SW 1271 (cell line): Measurements from ENCODE around the gene HLA-F.

ENCODE experiments used
- DNase-seq, 2 experiments: peaks; one replicate each; lab custom pipeline; 2025; lab: John Stamatoyannopoulos, UW

HLA-F gene

DNA sequence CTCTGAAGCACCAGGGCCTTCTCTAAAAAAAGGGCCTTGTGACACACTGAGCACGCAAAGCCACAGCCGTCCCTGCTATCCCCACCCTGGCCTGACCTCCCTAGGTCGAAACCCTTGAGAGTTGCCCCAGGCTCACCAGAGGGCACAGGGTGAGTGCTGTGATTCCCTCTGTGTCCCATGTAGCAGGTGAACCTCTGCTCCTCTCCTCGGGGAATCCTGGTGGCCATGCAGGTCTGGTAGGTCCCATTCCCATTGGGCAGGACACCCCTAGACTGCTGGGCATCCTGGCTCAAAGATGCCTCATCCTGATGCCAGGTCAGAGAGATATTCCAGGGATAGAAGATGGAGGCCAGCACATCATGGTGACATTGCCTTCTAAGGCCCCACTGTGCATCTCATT lies 20.9 kb downstream of the HLA-F start:
- DNase-seq, result no peak

DNA sequence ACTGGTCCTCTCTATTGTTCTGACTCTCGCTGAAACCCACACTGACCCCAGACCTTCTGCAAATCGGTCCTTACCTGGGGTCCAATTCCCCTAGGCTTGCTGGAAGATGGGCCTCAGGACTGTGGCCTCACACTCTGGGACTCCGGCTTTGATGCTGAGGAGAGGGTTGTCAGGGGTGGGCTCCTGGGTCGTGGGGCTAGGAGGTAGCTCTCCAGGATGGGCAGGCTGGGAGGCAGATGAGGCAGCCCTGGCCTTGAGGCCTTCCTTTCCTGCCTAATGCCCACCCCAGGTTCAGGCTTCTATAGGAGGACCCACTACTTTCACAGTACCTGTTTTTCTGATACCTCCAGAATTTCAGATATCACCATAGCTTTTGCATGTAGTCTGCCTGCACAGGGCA lies 21.4 kb downstream of the HLA-F start:
- DNase-seq, result no peak

DNA sequence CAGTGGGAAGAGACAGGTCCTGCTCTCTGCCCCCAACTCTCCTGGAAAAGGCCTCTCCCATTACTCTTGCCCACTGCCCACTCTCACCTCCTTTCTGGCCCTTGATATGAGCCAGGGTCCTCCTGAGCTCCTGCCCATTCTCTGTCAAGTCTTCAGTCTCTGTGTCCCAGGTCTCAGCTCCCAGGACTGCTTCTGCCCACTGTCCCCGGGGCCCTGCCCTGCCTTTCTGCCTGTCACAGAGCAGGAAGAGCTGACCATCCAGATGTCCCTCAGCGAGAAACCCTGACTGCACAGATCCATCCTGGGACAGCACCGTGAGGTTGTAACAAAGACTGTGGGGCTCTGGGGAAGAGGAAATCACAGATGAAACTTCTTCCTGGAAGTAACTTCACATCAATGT lies 22.2 kb downstream of the HLA-F start:
- DNase-seq, result no peak

DNA sequence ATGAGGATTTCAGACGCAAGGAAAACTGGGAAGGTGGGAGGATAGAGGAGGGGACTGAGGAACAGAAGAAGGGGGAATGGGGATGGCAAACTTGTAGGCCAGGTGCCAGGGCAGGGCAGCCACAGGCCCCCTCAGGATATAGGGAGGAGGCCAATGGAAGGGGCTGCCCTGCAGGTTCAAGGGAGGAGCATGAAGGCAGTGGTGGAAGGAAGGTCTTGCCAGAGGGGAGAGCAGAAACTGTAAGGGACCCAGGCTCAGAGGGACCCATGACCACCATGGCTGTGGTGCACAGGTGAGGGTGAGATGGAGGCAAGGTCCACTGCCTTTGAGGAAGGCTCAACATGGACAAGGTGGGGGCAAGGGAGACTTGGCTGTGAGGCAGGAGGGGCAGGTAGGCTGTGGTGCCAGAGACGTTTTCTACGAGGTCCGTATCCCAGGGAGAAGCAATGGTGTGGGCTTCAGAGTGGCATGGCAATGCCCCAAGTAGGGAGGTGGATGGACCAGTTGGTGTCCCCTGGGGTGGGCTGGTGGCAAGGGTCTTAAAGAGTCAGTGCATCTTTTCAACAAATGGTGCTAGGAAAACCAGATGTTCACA lies 22.7 kb downstream of the HLA-F start:
- no peak for DNase-seq

DNA sequence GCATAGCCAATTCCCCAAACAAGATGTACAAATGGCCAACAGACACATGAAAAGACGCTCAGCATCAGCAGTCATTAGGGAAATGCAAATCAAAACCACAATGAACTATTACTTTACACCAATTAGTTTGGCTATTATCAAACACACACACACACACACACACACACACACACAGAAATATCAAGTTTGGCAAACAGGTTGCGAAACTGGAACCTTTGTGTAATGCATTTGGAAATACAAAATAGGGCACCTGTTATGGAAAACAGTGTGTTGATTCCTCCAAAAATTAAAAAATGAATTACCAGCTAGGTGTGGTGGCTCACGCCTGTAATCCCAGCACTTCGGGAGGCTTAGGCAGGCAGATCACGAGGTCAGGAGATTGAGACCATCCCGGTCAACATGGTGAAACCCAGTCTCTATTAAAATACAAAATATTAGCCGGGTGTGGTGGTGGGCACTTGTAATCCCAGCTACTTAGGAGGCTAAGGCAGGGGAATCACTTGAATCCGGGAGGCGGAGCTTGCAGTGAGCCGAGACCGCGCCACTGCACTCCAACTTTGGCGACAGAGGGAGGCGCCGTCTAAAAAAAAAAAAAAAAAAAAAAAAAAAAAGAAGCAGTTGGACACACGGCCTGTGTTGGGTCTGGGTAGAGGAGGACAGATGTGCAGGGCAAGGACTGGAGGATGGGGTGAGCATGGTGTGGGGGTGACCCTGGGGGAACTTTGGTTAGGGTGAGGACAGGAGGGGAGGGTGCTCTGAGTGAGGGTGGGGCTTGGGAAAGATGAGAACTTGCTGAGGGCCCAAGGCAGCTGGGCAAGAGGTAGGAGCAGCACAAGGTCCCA lies 23.8 kb downstream of the HLA-F start:
- no peak for DNase-seq

DNA sequence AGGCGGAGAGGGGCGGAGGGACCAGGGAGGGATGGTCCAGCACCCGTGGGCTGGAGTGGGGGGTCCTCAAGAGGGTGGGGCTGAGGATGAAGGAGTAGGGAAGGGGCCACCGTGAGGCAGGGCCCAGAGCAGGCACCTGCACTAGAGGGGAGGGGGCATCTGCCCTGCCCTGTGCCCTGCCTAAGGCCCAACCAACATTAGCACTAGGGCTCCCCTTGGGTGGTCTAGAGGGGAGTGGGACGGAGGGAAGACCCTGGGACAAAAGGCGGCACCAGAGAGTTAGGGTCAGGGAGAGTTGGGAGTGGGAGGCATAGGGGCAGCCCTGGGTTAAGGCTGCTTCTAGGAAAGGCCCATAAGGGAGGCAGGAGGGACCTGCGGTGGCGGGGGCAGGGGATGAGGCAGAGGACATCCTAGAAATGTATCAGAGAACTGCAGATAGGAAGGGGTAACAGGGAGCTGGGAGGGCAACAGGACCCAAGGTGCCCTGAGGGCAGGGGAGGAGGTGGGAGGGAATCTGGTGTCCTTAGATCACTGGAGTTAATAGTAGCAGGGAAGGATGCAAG lies 24.5 kb downstream of the HLA-F start:
- DNase-seq, result no peak

DNA sequence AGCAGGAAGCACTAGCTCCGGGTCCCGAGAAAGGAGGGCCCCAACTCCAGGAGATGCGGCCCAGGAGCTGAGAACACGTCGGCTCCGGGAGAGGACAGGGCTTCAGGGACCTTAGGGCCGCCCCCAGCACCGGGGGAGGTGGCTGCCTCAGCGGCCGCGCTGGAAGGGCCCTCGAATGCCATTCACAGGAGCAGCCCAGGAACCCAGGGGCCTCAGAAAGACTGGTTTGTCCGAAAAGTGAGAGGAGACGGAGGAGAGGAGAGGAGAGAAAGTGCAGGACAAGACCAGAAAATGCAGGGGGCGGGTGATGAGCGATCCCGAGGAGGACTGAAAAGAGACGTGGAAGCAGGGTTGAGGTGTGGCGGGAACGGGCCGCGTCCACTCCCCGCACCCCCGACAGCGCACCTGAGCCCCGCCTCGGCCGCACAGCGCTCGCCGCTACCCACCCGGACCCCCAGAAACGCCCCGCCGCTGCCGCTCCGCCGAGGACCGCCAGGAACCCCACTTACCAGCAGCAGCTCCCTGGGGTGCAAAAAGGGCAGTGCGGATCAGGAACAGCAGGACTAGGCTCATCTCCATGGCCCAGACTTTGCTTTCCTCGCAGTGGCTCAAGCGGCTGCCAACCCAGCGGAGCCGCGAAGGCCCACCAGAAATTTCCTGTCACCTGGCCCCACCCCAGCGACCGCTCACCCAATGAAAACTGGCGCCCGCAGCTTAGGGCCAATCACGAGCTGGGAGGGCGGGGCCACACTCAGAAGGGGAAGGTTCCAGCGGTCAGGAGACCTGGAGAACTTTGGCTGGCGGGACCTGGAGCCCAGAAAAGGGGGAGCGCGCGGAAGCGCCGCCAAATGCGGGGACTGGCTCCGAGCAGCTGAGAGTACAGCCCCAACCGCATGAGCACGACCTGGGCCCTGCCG lies 25.4 kb downstream of the HLA-F start:
- peak in 1 of 2 experiments; percentile 69 for DNase-seq

DNA sequence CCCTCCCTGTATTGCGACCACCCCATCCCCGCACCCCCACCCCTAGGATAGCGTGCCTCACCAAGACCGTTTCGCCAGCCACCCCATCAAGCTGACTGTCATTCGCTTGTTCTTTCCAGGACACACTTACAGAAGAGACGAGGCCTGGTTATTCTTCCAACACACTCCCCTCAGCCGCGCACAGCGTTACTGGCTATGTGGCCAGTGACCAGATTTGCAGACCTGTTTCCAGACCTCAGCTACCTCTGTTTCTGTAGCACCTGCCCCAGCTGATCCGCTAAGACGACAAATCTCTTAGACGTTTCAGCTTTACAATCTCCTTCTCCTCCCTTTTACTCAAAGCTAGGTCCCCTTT lies 26.1 kb downstream of the HLA-F start:
- DNase-seq, result no peak

DNA sequence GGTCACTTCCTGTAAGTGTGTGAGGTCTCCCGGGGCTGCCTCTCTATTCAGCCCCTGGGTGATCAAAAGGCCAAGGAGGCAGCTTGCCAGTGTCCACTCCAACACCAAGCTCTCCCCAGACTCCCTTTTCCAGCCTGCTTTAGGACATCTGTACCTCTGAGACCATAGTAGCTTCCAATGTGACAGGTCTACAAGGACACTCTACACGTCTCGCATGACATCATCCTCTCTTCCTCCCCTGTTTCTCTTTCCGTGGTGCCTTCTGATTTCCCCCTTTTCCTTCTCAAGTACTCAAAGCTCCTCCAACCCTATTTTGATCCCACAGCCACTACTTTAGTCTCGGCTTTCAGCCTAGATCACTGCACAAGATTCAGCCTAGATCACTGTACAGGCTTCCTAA lies 26.4 kb downstream of the HLA-F start:
- DNase-seq, result no peak

DNA sequence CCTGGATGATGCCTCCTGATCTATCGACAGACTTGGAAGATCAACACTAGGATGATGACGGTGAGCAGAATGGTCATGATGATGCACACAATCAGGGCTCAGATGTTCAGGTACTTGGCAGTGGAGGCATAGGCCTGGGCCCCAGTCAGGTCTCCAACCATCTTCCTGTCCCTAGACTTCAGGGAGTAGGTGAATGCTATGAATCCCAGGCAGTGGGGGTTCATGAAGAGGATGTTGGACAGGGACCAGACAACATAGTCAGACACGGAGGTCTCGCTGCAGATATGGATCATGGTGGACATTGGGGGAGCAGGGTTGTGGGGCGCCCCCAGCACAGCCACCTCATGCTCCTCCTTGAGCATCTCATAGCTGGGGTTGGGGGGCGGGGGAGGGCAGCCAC lies 27.5 kb downstream of the HLA-F start:
- DNase-seq, result no peak

DNA sequence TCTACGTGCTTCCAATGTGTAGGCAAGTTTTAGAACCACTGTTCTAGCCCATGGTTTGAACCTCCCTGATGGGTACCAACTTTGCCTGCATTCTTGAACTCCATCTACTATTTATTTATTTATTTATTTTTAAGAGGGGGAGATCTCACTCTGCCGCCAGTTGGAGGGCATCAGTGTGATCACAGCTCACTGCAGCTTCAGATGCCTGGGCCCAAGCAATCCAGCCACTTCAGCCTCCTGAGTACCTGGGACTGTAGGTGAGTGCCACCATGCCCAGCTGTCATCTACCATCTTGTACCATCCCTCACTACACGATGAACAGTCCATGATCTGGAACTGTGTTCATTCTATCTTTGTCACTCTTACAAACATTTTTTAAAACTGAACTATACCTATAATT lies 28.2 kb downstream of the HLA-F start:
- no peak for DNase-seq

DNA sequence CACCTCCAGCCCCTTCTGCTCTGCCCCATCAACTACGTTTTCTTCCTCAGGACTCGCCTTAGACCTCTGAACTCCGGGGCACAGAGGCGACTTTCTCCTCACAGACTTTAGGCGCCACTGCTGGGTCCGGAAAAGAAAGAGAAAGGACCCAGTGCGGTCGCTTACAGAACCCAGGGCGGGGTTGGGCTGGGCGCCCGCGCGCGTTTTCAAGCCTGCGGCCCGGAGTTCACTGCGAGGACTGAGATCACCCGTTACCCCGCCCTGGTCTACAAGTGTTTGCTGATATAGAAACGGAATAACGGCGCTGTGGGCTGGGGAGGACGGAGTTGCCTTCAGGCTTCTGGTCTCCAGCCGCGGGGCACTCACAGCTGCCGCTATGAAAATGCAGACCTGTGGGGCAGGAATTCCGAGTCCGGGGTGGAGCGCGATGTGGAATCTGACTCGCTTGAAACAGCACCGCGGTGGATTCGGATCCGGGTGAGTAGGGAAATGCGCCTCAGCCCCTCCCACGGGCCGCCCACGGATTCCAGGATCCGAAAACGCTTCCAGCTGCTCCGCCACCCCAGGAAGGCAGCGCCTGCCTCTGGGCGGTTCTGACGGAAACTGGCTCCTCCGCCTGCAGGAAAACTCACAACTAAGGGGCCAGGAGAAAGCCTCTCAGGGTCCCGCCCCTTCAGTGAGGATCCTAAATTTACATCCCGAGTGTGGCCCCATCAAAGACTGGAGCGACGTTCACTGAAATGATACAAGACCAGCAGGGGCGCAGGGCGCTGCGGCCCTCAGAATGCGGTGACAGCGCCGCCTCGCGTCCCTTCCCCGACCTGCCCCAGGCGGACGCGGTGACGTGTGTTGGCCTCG lies 29.4 kb downstream of the HLA-F start:
- peak; percentile 93 to 96 for DNase-seq

DNA sequence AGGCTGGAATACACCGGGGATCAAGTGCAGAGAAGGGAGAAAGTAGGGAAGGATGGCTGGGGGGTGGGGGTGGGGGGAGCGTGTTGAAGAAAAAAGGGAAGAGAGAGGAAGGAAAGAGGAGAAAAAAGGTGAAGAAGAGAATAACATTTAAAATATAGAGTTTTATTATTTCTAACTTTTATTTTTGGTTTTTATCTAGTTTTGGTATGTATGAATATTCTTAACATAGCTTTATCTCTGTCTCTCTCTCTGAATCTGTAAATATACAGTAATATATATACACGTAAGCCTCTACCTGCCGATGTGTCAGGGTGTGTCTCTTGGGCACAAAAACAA lies 30.0 kb downstream of the HLA-F start:
- no peak for DNase-seq

DNA sequence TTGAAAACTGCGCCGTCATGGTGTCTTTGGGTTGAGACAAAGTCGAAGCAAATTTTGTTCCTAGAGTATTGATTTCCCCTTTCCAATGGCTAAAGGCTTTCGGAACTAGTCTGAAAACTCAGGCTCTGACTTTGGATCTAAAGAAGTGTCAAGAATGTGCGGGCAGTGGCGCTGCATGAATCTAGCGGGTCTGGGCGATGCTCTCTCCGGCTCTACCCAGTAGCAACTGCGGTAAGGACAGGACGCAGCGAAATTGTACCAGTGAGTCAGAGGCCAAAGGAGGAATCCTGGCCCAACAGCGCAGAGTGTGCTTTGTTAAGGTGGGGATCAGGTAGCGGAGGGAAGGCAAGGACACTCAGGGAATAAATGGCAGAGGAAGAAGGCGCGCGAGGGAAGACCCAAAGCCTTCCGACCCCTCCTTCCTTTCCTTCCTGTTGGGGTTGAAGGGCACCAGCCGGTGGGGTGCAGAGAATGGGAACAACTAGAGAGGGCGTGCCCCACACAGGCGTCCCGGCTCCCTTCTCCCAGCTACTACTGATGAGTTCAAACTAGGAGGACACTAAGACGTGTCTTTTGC lies 32.1 kb downstream of the HLA-F start:
- DNase-seq, result no peak

DNA sequence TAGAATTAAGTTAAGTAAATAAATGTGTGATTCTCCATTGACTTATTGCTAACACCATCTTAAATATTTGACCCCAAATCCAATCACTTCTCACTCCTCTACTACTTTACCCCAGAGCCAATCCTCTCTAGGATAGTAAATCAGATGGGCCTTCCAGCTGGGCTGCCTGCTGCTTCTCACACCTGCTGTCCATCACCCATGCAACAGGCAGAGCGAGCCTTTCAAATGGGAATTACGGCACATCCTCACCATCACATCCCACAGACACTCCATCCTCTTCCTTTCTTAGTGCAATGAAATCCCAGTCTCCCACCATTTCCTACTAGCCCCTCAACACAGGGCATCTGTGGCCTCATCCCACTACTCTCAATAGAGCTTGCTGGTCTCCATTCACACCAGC lies 34.0 kb downstream of the HLA-F start:
- no peak for DNase-seq

DNA sequence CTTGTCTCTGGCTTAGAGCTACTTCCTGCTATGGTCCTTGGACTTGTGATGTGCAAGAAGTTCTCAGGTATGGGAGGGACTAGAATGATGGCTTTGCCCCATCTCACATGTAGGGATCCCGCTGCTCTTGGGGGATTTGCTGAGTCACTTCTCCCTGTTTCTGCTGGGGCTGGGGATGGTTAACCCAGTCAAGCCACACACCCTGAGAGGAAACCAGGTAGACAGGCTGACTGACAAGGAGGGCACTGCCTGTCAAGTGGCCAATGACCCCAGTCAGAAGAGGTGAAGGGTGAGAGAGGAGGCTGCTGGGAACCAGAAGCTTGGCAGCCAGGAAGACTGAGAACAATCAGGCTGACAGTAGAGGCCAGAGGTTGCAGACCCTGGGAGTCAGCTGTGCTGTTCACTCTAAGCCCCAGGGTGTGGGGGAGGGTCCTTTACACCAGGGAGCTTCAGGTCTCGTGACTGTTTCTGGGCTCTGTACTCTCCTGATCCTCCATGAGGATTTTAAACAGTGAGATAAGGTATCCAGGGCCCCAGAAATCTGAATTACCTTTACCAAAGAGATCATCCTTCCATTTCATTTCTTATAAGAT lies 34.6 kb downstream of the HLA-F start:
- DNase-seq, result no peak

DNA sequence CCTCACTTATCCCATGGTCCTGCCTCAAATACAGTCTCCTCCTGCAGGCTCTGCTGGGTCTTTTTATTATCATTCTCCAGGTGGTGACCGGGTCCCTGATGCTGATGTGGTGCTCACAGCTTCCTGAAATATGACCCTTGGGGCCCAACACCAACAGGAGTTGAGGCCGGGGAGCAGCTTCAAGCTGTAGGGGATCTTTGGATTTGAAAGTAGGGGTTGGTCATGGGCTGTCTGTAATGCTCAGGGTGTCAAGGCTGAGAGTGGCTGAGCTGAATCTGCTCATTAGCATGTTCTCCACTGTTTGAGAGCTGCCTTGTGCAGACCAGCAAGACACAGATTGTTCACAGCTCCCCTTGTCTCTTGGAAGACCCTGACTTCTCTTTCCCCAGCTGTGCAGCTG lies 35.5 kb downstream of the HLA-F start:
- no peak for DNase-seq

DNA sequence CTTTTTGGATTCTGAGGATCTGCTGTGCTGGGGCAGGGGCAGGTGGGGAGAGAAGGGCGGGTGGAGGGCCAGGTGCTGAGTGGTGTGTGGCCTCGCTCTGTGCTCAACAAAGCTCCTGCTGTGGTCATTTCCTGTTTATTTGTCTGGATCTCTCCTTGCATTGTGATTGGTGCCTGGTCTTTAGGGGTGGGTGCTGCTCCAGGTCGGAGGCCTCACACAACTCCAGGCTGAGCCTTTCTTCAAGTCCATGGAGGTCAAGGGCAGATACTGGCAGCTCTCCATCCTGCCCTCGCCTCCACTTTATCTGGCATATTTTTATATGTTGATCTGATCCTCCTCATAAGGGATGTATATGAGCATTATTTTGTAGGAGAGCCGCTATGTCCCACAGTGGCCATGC lies 36.2 kb downstream of the HLA-F start:
- DNase-seq, result no peak

DNA sequence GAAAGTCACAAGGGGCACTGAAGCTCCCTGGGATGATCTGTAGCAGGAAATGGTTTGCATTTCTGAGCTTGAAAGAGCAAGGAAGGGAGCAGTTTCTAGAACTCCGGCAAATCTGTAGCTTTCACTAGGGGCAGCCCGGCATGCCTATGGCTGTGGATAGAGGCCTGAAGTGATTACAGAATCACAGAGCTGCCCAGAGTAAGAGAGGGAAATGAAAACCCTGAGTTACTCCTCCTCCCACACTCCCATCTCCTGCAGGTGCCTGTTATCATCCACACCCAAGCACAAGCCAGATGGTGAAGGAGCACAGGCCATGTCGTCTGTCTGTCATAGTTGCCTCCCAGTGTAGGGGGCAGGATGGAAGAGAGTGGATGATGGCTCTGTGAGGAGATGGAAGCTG lies 37.1 kb downstream of the HLA-F start:
- DNase-seq, result no peak

DNA sequence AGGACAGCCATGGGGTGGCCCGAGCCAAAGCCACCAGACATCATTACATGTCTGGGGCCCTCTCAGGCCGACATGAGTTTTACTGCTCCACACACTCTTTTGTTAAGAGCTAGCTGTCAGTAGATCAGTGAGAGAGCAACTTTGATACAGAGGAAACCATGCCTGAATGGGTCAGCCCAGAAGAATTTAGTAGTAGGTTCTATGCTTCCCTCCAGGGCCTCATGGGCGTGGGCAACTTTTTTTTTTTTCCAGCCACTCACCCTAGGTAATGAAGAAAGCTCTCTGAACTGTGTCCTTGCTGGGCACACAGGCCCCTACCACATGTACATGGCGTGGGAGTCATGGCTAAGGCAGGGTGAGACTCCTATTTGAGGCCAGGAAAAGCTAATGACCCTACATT lies 38.8 kb downstream of the HLA-F start:
- no peak for DNase-seq

DNA sequence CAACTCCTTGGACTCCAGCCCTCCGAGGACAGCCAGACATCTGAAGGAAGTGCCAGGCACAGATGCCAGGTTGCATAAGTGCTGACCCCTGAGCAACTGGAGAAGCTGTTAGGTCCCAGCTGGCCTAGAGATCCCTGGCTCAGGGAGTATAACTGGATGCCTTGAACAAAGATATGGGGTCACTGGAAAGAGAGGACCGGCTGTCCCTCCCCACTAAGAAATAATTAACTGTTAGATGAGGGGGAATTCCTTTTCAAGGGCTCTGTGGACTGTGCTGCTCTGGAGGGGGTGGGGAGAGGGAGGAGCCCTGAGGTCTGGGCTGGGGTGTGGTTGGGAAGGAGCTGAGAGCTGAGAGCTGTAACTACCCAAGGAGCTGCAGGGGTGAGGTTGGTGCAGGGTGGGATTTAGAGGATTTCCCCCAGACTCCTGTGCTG lies 39.6 kb downstream of the HLA-F start:
- no peak for DNase-seq
